Psoas muscle (tissue), 8 donors: ENCODE data around the gene BMP6. TPM values are rescaled to one million over a fixed set of nuclear protein-coding genes. Genes with fewer than 3 reads are reported as not detected.

Experiments
- ATAC-seq, 4 donors: fragments of 200-7000 bp; cut with Tn5 transposase; one replicate each; pipeline ENCODE4 v1.9.1; 2020; ENCODE audit warnings: moderate library complexity in 3 of 4, mild to moderate bottlenecking in 2 of 4
- DNase-seq, 2 donors: peaks; one replicate each; pipeline ENCODE4 v3.0.0-alpha.2; 2020
- H3K27ac ChIP-seq: fragments of 200-600 bp; one replicate; pipeline ENCODE4 v1.8.0; 2022
- H3K27me3 ChIP-seq, 3 donors: fragments of 200-600 bp in 1 of 3; one replicate each; pipeline versions ENCODE4 v1.6.1 to v1.8.0; 2013 to 2022; ENCODE audit warnings: low read length in 2 of 3, mild to moderate bottlenecking in 2 of 3, moderate library complexity in 1 of 3; ENCODE audit not compliant: insufficient read depth in 3 of 3
- H3K36me3 ChIP-seq, 2 donors: fragments of 200-600 bp in 1 of 2; one replicate each; pipeline versions ENCODE4 v1.6.1 to v1.8.0; 2013 to 2022; ENCODE audit warnings: low read depth in 1 of 2, mild to moderate bottlenecking in 1 of 2, moderate library complexity in 1 of 2; ENCODE audit not compliant: insufficient read depth in 1 of 2
- H3K4me1 ChIP-seq: fragments of 200-600 bp; one replicate; pipeline ENCODE4 v1.8.0; 2022
- H3K4me3 ChIP-seq: fragments of 200-600 bp; one replicate; pipeline ENCODE4 v1.8.0; 2022; ENCODE audit warnings: mild to moderate bottlenecking
- H3K9me3 ChIP-seq: fragments of 200-600 bp; one replicate; pipeline ENCODE4 v1.8.0; 2022
- CTCF ChIP-seq: fragments of 200-600 bp; IDR thresholded peaks from one replicate; pipeline ENCODE4 v1.8.0; 2022; ENCODE audit warnings: antibody characterized with exemption
- intact Hi-C, 2 donors: fragments of 100-400 bp; cut with DNase I; formaldehyde crosslinking; loops; one replicate each; pipeline versions ENCODE4 v1.11.0 to v1.14.2; 2022
- polyA plus RNA-seq, 3 donors: library from polyadenylated mRNA; stranded (reverse); fragments of 200-250 nt; gene quantifications; one replicate each; pipeline ENCODE4 v1.2.3, GENCODE V29; 2013
- total RNA-seq, 4 donors: library from RNA; stranded (reverse); fragmentation: NEBNext Ultra II Directional in 2 of 4; extraction: Animal tissue kit (Norgen Biotek cat#: 25700) in 2 of 4; gene quantifications; one replicate each; pipeline versions ENCODE4 v1.2.1 to v1.2.4, GENCODE V29; 2021 to 2023
- donor health status: healthy with polysubstance abuse.
- donor health status: DM: no; HTN: no; CAD: no; lungs with moderate emphysema.
- donor health status: Bipolar disorder and iron deficiency.
- donor health status: healthy.
- donor health status: DM: yes; HTN: yes; CAD: no.
- donor health status: DM: no; HTN: no; CAD: no.
- donor health status: DM: no; HTN: no; CAD: no.
- donor health status: DM: yes; HTN: yes; CAD: no.

Gene BMP6
- total and polyA plus RNA-seq, 7 donors: 0.96 to 4.9 (median 3.4) TPM

DNA sequence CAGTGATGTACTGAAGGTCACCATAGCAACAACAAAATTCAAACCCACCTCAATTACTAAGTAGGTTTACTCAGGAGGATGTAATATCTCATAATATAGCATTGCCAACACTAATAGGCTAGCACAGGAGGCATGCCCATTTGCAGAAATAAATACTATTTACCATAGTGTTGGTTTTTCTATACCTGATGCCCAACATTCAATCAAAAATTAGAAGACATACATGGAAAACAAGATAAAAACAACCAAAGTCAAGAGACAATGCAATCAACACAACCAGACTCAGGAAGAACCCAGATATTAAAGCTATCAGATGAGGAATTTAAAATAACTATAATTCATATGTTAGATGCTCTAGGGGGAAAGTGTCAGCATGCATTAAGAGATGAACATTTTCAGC lies 199.0 kb downstream of the BMP6 start:
- intact Hi-C loops: no loop called here

More for the DNA sequence above, 199.0 kb downstream of the BMP6 start:
- no peak for DNase-seq
- no peaks in the 10 kb centered on the region for H3K27me3 ChIP-seq
- no peak overlapping the region for H3K27ac ChIP-seq
- H3K4me3 ChIP-seq: no peak overlapping the region
- TF ChIP-seq CTCF: no peak
- peaks cover 5% of the 10 kb centered on the region for H3K9me3 ChIP-seq
- no peak for ATAC-seq
- no peaks in the 10 kb centered on the region for H3K36me3 ChIP-seq
- no peaks in the 10 kb centered on the region for H3K4me1 ChIP-seq

Other genes starting within 250 kb of the BMP6 start
- under 1 TPM; 0.25 to 0.49 (median 0.36) TPM for gene DSP, start 184.4 kb upstream of the BMP6 start, total RNA-seq
- under 1 TPM; 0.10 to 0.26 (median 0.11) TPM for gene DSP, start 184.4 kb upstream of the BMP6 start, polyA plus RNA-seq
- gene SNRNP48, start 135.9 kb upstream of the BMP6 start, total RNA-seq: 10 to 100 TPM in 2 of 4 donors, 1 to 10 TPM in 2; 8.3 to 11.8 (median 10.1) TPM
- gene SNRNP48, start 135.9 kb upstream of the BMP6 start, polyA plus RNA-seq: 10 to 100 TPM in 1 of 3 donors, 1 to 10 TPM in 2; 8.8 to 40.8 (median 9.9) TPM
- gene TXNDC5, start 184.7 kb downstream of the BMP6 start, total RNA-seq: 10 to 100 TPM; 15.5 to 33.2 (median 23.4) TPM
- gene TXNDC5, start 184.7 kb downstream of the BMP6 start, polyA plus RNA-seq: 10 to 100 TPM; 22.0 to 50.2 (median 27.3) TPM